GM23248 (cell line): Measurements from ENCODE around the gene SLC12A9.

Source experiments
- EZH2 ChIP-seq: fragments of 200-600 bp; sonication (generic); IDR thresholded peaks from 2 replicates; pipeline ENCODE4 v1.6.1; 2018; ENCODE audit warnings: antibody characterized with exemption, mild to moderate bottlenecking; ENCODE audit not compliant: insufficient read depth, poor library complexity, severe bottlenecking
- EZH2phosphoT487 ChIP-seq: fragments of 200-600 bp; sonication (generic); IDR thresholded peaks from 2 replicates; pipeline ENCODE4 v1.6.1; 2018; ENCODE audit warnings: antibody characterized with exemption, moderate library complexity, mild to moderate bottlenecking, low read depth; ENCODE audit not compliant: insufficient read depth

DNA sequence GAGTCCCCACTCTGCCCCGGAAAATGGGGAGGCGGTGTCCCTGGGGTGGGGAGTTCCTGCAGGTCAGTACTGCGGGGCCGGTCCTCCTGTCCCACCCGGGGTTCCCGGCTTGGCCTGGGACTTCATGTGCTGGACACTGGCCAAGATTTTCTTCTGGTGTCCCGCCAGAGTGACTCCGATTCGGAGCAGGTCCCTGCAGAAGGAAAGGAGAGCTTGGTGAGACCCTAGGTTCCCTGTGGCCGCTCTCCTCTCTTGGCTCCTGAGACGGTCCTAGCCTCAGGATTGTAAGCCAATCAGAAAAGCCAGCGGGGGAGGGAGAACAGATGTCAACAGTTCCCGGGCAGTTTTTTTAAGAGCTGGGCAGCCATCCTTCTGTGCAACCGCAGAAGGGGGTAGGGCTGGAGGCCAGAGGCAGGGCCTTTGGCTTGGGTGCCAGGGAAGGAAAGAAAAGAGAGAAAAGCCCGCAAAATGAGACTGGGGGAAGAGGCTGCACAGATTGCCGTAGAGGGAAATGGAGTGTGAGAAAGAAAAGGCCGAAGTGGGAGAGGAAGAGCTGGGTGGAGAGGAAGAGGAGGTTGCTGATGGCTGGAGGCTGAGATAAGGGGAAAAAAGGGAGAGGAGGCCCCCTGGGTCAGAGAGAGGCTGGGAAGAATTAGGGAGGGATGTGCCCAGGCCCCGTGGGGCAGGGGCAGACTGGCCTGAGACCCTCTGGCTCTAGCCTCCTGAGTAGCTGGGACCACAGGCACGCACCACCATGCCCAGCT is 48.9 kb upstream of the SLC12A9 start:
- TF ChIP-seq EZH2 (no peak), EZH2phosphoT487 (no peak)
